Heart left ventricle (tissue), 13 donors: Measurements from ENCODE around the gene AFF3.

Experiments
- CTCF ChIP-seq, 12 donors: fragments of 200-600 bp; sonication (generic) in 4 of 12; IDR thresholded peaks; one replicate each; pipeline versions ENCODE4 v1.5.0 to v1.8.0; 2018 to 2022; ENCODE audit warnings: antibody characterized with exemption in 12 of 12, mild to moderate bottlenecking in 5 of 12
- POLR2A ChIP-seq, 2 donors: fragments of 450-650 bp; IDR thresholded peaks; one replicate each; pipeline ENCODE4 v1.6.1; 2017; ENCODE audit warnings: antibody characterized with exemption in 2 of 2, mild to moderate bottlenecking in 2 of 2, moderate library complexity in 2 of 2
- donor health status: ischemic (EF 13 %, LVEDD 7.1; RV severe dilation, severe dysfunction).
- donor health status: DM: no; HTN: yes; CAD: no.
- donor health status: DM: no; HTN: no; CAD: no.
- donor health status: ischemic (EF 25% LVEDD 6.9; RV normal size, moderate dysfunction).
- donor health status: ischemic (EF 25% LVEDD 5.7; RV mildly dilated, moderate dysfunction).
- donor health status: ischemic (EF 35%, LVEDD 5.7; RV mildly dilated, moderate dysfunction).
- donor health status: nonischemic (EF 11% LVEDD 7.7; RV severe dilation, severe dysfunction).
- donor health status: DM: yes; HTN: yes; CAD: no.
- donor health status: PGD.
- donor health status: ischemic (EF 29% LVEDD 5.4; RV normal size, mild dysfunction).
- donor health status: nonischemic (EF 23%, LVEDD 6.1; RV moderate dilation, normal function).

- TF ChIP-seq CTCF (IDR thresholded peaks at IDR 0.05), result no peak
- no peak for TF ChIP-seq POLR2A (IDR thresholded peaks at IDR 0.05)
These were observed 216.4 kb downstream of the AFF3 start for GRCh38 chr2:99925960-99926359.
